Vagina (tissue), 2 donors: ENCODE data around the gene LRRC4C.

Experiments
- CTCF ChIP-seq, 3 experiments: fragments of 450-650 bp in 2 of 3; fragments of 200-600 bp in 1 of 3; sonication (generic) in 1 of 3; IDR thresholded peaks; one replicate each; pipeline ENCODE4 v1.5.1; 2017 to 2019; ENCODE audit warnings: antibody characterized with exemption in 3 of 3, mild to moderate bottlenecking in 2 of 3, moderate library complexity in 2 of 3
- POLR2A ChIP-seq, 2 donors: fragments of 450-650 bp; IDR thresholded peaks; one replicate each; pipeline ENCODE4 v1.6.1; 2017; ENCODE audit warnings: antibody characterized with exemption in 2 of 2, mild to moderate bottlenecking in 2 of 2, moderate library complexity in 2 of 2
- POLR2AphosphoS5 ChIP-seq, 2 donors: sonication (generic); formaldehyde crosslinking; IDR thresholded peaks; one replicate each; pipeline ENCODE4 v1.9.0; 2017; ENCODE audit warnings: antibody characterized with exemption in 2 of 2, mild to moderate bottlenecking in 2 of 2, low read depth in 1 of 2; ENCODE audit not compliant: insufficient read depth in 1 of 2

GRCh38 chr11:41328324-41328723 is 131.1 kb downstream of the LRRC4C start:
- TF ChIP-seq CTCF (IDR thresholded peaks at IDR 0.05) (no peak), POLR2A (IDR thresholded peaks at IDR 0.05) (no peak), POLR2AphosphoS5 (IDR thresholded peaks at IDR 0.05; ENCODE audit: insufficient read depth in 1 of 2, low read depth in 1 of 2) (no peak)
